Mucosa of gallbladder (tissue), 1 donor: ENCODE measurements around the gene WASF3. TPM values are rescaled to one million over a fixed set of nuclear protein-coding genes. Genes with fewer than 3 reads are reported as not detected.

Experiments
- DNase-seq: peaks from one replicate; pipeline ENCODE4 v3.0.0-alpha.2; 2020; ENCODE audit warnings: low spot score
- total RNA-seq: library from RNA; stranded (reverse); gene quantifications from one replicate; pipeline ENCODE4 v1.2.1, GENCODE V29; 2021
- donor health status: DM: no; HTN: no; CAD: no.

WASF3 gene, protein sequence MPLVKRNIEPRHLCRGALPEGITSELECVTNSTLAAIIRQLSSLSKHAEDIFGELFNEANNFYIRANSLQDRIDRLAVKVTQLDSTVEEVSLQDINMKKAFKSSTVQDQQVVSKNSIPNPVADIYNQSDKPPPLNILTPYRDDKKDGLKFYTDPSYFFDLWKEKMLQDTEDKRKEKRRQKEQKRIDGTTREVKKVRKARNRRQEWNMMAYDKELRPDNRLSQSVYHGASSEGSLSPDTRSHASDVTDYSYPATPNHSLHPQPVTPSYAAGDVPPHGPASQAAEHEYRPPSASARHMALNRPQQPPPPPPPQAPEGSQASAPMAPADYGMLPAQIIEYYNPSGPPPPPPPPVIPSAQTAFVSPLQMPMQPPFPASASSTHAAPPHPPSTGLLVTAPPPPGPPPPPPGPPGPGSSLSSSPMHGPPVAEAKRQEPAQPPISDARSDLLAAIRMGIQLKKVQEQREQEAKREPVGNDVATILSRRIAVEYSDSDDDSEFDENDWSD
- total RNA-seq: 11.5 TPM

DNA sequence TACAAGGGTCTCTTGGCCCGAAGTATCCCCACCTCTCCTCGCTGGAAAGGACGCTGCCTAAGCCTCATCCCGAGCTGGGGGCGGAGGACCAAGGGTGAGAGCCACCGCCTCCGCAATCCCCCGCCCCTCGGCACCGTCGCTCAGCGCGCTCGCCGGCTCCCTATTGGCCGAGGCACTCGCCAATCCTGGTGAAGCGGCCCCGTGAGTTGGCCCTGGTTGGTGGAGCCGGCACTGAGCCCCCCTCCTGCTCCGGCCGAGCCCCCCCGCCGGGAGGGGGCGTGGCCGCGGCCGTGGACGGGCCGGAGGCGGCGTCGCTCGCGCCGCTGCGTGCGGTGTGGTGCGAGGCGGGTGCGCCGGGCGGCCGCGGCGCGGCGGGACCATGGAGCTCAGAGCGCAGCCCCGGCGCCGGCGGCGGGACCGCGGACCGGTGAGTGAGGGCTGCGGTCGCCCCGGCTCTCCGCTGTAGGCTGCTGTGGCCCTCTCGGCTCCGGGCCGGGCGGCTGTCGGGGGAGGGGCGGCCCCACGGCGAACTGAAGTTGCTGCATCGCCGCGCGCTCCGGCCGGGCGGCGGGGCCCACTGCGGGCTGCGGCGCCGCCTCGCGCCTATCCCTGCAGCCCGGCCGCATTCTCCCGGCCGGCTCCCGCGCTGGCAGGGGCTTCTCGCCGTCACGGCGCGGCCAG is at the start of gene WASF3:
TSS of gene WASF3 (plus strand) at position 291 of the 681 bp plus-strand sequence. CDS start 84,588 bp downstream, outside the sequence.
- peak; percentile 94 for DNase-seq

DNA sequence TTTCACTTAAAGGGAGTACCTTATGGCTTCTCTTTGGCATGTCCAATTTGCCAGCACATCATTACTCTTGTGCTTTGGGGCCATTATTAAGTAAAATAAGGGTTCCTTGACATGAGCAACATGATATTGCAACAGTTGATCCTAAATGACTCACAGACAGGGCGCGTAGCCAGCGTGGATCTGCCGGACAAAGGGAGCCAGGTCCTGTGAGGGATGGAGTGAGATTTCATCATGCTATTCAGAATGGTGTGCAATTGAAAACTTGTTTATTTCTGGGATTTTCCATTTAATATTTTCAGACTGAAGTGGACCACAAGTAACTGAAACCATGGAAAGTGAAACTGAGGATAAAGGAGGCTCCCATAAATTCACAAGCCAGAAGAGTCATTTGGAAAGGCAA is 48.6 kb upstream of the WASF3 start:
- peak; percentile 24 for DNase-seq

DNA sequence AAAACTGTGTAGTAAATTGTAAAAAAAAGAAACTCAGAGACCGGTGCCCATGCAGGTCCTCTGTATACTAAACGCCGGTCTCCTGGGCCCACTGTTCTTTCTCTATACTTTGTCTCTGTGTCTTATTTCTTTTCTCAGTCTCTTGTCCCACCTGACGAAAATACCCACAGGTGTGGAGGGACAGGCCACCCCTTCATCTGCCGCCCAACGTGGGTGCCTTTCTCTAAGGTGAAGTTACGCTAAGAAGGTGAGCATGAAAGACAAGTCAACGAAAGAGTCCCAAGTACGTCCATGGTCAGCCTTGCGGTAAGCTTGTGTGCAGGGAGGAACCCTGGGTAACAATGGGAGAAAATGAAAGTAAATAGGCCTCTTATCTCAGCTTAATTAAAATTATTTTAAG is 48.0 kb upstream of the WASF3 start:
- DNase-seq: no peak

DNA sequence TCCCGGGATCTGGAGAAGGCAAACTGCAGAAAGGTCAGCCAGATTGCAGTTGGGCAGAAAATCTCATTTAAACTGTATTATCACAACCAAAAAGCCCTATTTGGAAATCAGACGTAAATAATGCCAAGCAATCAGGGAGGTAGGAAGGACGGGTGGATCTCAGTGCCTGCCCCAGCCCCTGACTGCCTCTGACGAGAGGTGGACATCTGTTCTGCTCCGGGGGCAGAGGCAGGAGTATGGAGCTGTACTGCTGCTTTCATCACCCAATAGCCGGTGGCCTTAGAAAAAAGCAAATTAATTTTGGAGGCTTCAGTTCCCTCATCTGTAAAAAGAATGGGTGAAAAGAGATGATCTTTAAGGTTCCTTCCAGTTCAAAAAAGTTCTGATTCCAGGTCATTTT is 43.6 kb upstream of the WASF3 start:
- no peak for DNase-seq

DNA sequence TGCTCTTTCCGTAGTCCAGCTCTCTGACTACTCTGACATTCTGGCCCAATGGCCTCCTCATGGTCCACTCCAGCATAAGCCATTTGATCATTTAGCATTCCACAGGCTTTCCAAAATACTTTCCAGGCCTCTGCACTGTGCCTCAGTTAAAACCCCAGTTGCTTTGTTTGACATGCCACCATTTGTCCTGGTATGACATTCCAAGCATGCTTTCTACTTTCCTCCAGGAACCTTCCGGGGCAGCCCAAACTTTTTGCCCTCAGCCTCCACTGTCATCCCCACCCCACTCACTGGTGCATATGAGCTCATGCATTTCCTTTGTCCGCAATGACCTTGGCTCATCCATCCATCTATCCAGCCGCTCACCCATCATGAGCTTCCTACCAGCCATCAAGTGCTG is 41.8 kb upstream of the WASF3 start:
- no peak for DNase-seq

DNA sequence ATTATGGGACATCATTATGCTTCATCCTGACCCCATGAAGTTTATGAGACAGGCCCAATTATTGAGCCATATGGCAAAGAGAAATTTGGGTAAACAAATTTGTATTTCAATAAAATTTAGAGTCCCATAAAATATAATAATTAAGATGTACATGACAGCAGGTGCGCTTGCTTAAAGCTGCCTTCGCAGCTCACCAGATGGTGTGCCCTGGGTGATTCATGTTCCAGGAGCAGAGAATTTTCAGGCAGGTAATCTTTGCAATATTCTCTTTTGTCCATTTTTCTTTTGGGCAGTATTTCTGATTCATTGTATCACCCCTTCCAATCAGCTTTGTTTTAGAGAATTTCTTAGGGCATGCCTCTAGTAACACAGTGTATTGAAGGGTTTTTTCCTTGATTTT is 39.5 kb upstream of the WASF3 start:
- DNase-seq: no peak

DNA sequence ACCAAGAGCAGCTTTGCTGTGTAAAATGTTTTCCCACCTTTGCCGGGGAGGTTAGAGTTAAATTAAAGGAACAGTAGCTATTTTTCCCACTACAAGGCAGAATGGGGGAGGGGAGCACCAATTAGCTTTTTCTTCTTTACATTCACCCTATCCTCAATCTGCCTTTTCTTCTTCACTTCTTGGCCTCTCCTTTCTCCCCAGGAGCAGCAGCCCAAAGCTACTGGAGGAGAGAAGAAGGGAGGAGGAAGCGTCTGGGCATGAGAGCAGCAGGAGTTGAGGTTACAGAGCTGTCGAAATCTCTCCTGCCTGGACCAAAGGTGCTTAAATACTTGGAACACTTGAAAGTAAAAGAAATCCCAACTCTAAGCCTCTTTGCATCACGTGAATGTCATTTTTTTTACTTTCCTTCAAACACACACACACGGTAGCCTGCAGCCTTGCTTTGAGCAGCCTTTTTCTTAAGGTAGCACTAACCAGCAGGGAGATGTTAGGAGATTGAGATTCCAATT is 39.0 kb upstream of the WASF3 start:
- no peak for DNase-seq

DNA sequence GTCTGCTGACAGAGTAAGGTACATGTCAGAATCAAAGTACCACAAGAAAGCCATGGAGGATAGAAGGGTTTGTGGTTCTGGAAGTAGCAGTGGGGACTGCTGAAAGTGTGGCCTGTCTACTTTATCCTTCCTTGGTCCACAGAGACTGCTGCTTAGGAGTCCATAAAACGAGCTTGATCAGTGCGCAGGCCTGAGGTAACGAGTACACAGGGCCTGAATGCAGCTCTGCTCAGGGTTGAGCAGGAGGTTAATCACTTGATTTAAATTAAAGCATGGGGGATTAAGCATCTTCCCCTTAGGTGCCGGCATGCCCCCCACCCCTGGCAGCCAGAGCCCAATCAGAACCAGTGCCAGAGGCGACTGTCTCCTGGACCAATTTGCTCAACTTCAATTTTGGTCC is 34.9 kb upstream of the WASF3 start:
- no peak for DNase-seq

DNA sequence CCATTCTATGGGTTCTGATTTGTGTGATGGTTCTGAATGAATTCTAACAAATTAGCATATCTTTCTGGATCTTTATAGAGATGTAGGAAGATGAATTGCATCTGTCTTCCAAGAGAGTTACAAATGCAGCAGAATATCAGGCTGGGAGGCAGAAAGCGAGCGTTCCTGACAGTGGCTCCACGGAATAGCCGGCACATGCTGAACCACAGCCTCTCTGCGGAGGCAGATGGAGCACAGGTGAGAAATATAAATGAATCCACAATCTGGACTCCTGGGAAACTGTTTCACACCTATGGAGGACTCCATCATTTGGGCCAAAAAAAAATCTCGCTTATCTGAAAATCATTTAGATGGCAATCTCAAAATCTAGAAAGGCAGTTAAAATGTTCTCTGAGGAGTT is 34.5 kb upstream of the WASF3 start:
- DNase-seq: no peak

DNA sequence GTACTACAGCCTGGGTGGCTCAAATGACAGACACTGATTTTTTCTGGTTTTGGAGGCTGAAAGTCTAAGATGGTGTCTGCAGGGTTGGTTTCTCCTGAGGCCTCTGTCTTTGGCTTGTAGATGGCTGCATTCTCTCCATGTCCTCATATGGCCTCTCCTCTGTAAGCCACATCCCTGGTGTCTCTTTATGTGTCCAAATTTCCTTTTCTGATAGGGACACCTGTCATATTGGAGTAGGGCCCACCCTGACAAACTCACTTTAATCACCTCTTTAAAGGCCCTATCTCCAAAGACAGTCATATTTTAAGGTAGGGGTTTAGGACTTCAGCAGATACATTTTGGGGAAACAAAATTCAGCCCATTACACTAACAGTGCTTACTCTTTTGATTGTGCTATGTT is 32.0 kb upstream of the WASF3 start:
- DNase-seq: no peak

DNA sequence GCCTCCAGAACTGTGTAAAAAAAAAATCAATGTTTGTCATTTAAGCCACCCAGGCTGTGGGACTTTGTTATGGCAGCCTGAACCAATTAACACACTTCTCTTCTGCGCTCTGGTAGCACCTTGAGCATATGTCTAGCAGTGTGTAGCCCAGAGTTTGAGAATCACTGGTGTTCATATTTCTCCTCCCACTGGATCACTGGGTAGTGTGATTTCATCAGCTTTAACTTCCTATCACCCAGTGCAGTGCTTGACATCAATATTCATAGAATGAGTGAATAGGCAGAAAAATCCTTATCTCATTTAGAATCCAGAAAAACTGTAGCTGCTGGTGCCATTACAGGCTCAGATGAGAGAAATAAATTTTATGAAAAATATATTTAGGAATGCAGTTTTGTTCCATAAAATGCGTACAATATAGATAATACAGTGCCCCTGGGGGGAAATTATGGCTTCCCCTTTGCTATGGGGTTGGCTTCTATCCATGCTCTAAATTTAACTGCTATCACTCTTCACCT is 30.7 kb upstream of the WASF3 start:
- no peak for DNase-seq

DNA sequence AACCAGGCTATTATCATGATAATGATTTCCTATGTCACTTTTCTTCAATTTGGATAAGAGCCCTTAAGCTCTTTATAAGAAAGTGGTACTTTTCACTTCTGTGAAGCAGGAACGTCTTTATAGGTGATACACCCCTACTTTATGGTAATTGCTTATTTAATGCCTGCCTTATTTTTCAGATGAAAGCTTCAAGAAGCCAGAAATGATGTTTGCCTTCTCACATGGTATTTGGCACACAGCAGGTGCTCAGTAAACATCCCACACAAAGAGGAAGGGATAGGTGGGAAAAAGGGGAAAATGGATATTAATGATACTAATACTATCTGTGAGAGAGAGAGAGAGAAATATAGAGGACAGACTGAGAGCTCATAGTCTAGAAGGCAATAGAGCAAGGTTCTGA is 29.0 kb upstream of the WASF3 start:
- no peak for DNase-seq

DNA sequence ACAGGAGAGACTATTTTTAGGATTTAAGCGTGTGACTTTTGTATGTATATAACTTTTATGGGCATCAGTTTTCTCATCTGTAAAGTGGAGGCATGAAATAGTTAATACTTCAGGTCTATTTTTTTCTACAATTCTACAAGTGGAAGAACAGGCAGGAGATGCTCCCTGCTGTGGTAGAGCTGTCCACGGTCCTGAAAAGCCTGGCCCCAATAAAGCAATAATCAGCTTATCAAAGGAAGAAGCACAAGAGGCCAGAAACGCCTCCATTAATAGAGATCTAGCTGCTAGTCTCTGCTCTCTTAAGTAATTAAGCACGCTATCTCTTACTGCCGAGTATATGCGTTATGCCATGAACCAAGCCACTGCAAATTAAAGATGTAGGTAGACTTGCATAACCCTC is 28.0 kb upstream of the WASF3 start:
- DNase-seq: peak; percentile 51

DNA sequence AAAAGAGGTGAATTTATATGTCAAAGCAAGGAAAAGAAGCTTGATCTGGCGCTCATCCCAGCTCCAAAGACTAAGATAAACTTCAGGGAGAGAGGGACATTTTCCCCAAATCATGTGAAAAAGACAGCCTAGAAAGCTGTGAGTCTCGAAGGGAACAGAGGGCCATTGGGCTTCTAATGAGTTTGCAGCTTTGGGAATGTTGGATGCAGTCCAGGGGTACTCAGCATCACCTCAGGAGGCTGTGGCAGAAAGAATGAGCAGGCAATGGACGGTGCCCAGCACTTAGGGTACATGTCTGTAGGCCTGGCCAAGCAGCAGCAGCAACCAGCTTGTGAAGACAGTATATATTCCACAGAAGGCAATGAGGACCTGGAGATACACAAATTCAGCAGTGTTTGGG is 25.7 kb upstream of the WASF3 start:
- no peak for DNase-seq

DNA sequence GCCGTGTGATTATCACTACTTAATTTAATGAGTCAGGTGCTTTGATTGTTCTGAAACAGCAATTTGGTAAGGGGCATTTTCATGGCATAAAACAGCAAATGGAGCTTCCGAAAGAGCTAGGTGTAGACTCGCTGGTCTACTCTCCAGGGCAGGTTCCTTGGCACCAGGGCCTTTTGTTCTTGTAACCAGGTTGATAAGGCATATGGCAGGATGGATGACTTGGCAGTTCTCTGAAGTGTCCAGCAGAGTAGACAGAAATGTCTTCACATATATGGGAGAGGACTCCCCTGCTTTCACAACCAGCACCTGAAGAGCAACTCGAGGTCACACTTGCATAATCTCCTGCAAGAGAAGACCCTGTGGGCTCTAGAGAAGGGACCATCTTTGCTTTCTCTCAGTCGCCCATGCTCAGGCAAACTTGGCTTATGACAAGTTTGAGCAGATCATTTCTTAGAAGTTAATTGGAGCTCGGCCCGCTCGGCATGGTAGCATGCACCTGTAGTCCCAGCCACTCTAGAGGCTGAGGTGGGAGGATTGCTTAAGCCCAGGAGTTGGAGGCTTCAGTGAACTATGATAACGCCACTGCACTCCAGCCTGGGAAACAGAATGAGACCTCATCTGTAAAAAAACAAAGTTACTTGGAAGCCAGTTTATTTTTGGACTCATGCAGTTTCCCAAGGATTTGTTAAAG is 23.3 kb upstream of the WASF3 start:
- DNase-seq: no peak

DNA sequence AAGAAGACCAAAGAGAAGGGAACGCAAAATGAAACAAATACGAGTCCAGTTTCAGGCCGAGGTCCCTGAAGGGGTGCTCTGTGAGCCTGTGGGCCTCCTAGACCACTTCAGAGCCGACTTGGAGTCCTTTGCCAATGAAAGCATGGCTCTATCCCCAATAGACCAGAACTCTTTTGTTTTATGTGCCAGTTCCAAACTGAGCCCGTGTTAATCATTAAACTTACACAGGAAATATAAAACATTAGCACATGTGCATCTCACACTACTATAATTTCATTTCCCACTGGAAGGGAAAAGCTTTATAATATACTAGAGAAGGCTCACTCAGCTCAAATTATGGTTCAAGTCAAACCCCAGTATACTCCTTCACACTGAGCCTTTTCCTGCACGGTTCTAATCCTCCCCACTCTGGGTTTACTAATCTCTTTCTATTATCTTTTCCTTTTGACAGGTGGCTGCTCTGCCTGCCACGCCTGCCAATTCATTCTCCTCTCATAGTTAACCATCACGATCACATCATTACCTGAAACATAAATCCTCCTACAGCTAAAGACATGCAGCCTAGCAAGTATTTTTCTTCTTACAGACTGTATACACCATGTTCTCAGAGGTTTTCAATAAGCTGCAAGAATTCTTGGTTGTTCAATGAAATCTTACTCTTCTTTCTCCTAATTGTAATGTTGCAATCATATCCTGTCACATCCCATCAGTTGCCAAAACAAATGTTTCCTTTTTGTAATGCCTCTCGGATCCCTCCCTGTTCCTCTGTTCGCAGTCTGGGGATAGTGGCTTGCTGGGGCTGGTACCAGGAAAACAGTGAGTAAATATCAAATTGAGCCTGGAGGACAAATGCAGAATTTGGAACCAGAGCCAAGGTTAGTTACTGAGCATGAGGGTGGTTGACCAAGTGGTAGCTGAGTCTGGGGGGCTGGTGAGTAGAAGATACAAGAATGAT is 18.8 kb upstream of the WASF3 start:
- DNase-seq: no peak

DNA sequence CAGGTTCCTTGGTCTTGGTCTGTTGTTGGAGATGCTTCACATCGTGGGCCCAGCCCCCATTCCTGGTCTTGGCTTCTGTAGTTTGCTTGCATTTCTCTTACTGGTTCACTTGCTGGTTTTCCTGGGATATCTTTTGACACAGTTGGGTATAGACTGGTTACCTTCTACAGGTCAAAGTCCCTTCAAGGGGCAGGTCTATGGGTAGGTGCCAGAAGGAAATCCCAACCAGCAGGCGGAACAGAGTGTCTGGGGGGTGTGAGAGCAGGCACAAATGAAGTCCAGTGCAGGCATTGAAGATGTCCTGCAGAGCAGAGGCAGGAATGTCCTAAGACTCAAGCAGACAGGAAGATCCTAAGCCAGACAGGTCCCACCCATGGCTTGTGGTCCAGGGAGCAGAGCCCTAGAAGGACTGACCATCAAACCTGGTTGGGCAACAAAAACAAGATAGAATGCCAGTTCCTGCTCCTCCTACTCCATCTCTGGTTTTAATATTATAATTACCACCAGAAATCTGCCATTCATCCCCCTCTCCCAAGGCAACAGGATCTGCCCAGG is 17.7 kb upstream of the WASF3 start:
- no peak for DNase-seq

DNA sequence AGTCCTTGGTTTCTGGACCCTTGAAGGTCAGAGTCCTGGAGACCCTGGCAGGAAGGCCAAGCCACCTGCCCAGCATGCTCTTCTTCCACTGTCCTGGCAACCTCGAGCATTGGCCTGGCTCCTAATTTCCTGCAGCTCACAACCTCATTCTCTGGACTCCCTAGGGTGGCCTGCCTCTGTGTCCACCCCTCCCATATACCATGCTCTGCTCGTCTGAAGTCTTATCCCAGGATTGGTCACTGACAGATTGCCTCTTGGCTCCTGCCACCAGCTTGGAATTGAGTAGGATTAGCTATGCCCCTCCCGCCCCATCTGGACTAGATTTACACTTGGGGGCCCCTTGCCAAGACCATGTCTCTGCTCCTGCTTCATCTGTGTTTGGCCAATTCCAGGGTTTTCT is 17.1 kb upstream of the WASF3 start:
- DNase-seq: no peak

DNA sequence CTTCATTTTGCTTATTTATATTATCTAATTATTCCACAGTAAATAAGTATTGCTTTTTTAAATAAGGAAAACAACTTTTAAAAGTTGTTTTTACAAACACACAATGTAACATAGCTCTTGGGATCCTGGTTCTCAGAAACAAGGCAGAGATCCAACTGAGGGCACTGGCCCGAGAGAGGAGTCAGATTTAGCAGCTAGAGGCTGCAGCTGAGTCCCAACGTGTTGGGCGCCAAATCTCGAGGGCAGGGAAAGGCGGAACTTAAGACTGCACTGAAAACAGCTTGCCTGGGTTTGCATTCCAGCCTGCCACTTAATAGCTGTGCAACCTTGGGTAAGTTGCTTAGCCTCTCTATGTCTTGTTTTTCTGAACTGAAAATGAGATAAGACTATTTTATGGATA is 16.4 kb upstream of the WASF3 start:
- no peak for DNase-seq

DNA sequence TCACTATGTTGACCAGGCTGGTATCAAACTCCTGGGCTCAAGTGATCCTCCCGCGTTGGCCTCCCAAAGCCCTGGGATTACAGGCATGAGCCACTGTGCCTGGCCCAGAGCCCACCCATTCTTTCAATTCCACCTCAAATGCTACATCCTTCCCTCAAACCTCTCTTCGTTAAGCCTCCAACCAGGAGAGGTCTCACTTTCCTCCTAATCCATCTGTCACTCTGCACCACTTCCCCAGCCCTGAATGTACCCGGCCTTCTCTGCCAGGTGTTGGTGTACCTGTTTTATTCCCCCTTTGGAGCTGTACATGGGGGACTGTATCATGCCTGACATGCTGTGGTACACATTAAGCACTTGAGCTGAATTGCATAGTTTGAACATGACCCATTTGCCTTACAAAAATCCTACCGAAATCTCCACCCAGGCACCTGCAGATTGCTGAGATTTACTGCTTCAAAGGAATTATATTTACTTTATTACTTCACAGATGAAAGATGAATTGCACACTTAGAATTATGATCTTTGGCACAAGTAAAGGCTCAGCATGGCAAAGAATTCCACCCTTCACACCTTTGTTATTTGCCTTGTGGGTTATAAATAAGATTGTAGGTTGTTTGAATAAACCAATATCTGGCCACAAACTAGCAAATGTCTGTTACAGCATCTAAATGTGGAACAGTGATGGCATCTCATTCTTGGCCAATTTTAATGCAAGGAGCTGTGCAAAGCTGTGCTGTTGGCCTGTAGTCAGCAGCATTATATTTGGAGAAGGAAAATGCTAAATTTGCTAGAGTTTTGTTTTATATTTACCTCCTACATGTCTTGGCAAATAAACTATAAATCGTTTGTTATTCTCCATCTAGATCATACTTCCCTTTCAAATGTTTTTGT is 15.6 kb upstream of the WASF3 start:
- DNase-seq: no peak
